Measurements from ENCODE around the gene VSTM4. TPM values are rescaled to one million over a fixed set of nuclear protein-coding genes. Genes with fewer than 3 reads are reported as not detected.

VSTM4 gene
- total and polyA plus RNA-seq, 2 of the 4 experiments (the other 2 are of a cell fraction) = 2.4 to 2.9 TPM

DNA sequence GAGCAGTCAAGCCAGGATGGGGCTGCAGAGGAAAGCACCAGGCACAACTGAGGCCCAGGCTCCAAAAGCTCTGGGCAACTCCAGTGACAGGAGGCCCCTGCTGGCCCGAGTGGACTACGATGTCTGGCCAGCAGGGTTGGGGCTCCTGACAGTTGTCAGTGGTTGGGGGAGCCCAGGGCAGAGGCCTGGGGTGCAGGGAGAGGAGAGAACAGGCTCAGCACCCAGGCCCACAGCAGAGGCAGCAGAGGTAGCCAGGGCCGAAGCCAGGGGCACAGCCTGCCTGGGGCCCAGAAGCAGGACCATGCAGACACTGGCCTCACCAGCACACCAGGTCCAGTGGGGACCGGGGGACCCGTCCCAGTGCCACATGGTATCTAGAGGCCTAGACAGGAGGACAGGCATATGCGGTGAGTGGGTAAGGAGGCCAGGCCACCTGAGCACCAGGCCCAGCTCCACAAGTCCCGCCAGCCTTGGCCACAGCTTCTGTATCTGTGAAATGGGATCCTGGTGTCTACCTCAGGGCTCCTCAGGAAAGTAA, 129.6 kb downstream of the VSTM4 start:
- no peaks in the 10 kb centered on the region for H3K36me3 ChIP-seq (ENCODE audit: control insufficient read depth, insufficient read depth, low read length)
- dilution Hi-C loops (cut with HindIII; ENCODE audit: low sequenced_read_pairs, unreplicated experiment) (no loop called here), intact Hi-C loops (cut with micrococcal nuclease) (no loop called here), in situ Hi-C loops (cut with MboI; ENCODE audit: low sequenced_read_pairs) (no loop called here)
- H3K9me3 ChIP-seq (ENCODE audit: control insufficient read depth, insufficient read depth, low read length) = no peaks in the 10 kb centered on the region
- no peak overlapping the region for H3K14ac ChIP-seq (replicated peaks; ENCODE audit: low read depth, low read length)
- H2AK9ac ChIP-seq (replicated peaks; ENCODE audit: low read depth, low read length, poor library complexity) = no peak overlapping the region
- H2BK120ac ChIP-seq (ENCODE audit: low read depth, low read length) = no peak overlapping the region
- no peaks in the 10 kb centered on the region for H4K20me1 ChIP-seq (ENCODE audit: insufficient read depth, low read length)
- no peak overlapping the region for H3K56ac ChIP-seq (ENCODE audit: extremely low read depth, insufficient read depth, low read length)
- peaks cover 13% of the 10 kb centered on the region for H3K27me3 ChIP-seq (ENCODE audit: control insufficient read depth, insufficient read depth, low read length)
- no peak for TF ChIP-seq SMC3 (IDR thresholded peaks at IDR 0.05; ENCODE audit: low read depth, low read length)
- no peak for TF ChIP-seq MXI1 (IDR thresholded peaks at IDR 0.05; ENCODE audit: borderline replicate concordance, low read depth, low read length)
- no peak for TF ChIP-seq RAD21 (IDR thresholded peaks at IDR 0.05; ENCODE audit: low read length)
- TF ChIP-seq CEBPB (IDR thresholded peaks at IDR 0.05; ENCODE audit: low read depth, low read length) = no peak
- no peak for TF ChIP-seq RCOR1 (IDR thresholded peaks at IDR 0.05; ENCODE audit: insufficient replicate concordance, low read length)
- TF ChIP-seq POLR2A (IDR thresholded peaks at IDR 0.05; ENCODE audit: low read depth, low read length) = no peak
- TF ChIP-seq, protein P1, sequence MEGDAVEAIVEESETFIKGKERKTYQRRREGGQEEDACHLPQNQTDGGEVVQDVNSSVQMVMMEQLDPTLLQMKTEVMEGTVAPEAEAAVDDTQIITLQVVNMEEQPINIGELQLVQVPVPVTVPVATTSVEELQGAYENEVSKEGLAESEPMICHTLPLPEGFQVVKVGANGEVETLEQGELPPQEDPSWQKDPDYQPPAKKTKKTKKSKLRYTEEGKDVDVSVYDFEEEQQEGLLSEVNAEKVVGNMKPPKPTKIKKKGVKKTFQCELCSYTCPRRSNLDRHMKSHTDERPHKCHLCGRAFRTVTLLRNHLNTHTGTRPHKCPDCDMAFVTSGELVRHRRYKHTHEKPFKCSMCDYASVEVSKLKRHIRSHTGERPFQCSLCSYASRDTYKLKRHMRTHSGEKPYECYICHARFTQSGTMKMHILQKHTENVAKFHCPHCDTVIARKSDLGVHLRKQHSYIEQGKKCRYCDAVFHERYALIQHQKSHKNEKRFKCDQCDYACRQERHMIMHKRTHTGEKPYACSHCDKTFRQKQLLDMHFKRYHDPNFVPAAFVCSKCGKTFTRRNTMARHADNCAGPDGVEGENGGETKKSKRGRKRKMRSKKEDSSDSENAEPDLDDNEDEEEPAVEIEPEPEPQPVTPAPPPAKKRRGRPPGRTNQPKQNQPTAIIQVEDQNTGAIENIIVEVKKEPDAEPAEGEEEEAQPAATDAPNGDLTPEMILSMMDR (conservative IDR thresholded peaks at IDR 0.05; ENCODE audit: low read depth, low read length) = no peak
- no peak for TF ChIP-seq RFX5 (IDR thresholded peaks at IDR 0.05; ENCODE audit: low read depth, low read length)
- no peak for TF ChIP-seq NFE2L2 (IDR thresholded peaks at IDR 0.05; ENCODE audit: low read depth, low read length)
- no peak for TF ChIP-seq CHD1 (IDR thresholded peaks at IDR 0.05; ENCODE audit: low read depth, low read length)
- TF ChIP-seq, protein P2, sequence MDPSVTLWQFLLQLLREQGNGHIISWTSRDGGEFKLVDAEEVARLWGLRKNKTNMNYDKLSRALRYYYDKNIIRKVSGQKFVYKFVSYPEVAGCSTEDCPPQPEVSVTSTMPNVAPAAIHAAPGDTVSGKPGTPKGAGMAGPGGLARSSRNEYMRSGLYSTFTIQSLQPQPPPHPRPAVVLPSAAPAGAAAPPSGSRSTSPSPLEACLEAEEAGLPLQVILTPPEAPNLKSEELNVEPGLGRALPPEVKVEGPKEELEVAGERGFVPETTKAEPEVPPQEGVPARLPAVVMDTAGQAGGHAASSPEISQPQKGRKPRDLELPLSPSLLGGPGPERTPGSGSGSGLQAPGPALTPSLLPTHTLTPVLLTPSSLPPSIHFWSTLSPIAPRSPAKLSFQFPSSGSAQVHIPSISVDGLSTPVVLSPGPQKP (IDR thresholded peaks at IDR 0.05; ENCODE audit: borderline replicate concordance, low read depth, low read length) = no peak
- TF ChIP-seq, protein P3, sequence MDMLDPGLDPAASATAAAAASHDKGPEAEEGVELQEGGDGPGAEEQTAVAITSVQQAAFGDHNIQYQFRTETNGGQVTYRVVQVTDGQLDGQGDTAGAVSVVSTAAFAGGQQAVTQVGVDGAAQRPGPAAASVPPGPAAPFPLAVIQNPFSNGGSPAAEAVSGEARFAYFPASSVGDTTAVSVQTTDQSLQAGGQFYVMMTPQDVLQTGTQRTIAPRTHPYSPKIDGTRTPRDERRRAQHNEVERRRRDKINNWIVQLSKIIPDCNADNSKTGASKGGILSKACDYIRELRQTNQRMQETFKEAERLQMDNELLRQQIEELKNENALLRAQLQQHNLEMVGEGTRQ (IDR thresholded peaks at IDR 0.05; ENCODE audit: low read depth, low read length) = no peak
- no peak for TF ChIP-seq MAZ (IDR thresholded peaks at IDR 0.05; ENCODE audit: borderline replicate concordance, low read depth, low read length)
- ATAC-seq (ENCODE audit: low read depth) = no peak
- H3K9ac ChIP-seq (ENCODE audit: low read depth, low read length) = no peak overlapping the region
- ChIA-PET CTCF (no interaction called here), POLR2A (ENCODE audit: unreplicated experiment) (no interaction called here)
- no peak overlapping the region for H2BK5ac ChIP-seq (ENCODE audit: low read depth, low read length, poor library complexity, severe bottlenecking)
- H4K8ac ChIP-seq (ENCODE audit: low read depth in 2 of 2, low read length in 2 of 2) = no peak overlapping the region
- H2BK15ac ChIP-seq (ENCODE audit: low read depth, low read length) = no peak overlapping the region
- no peak for DNase-seq
- H3K79me1 ChIP-seq (ENCODE audit: low read depth in 1 of 2, low read length in 2 of 2) = no peaks in the 10 kb centered on the region
- no peak overlapping the region for H3K18ac ChIP-seq (ENCODE audit: low read depth, low read length)
- H3K27ac ChIP-seq (ENCODE audit: insufficient read depth, low read length) = no peak overlapping the region
- 100% methylated on average over 2 of the region's 7 CpGs; no CpG with 5 or more reads in 1 of the 2 experiments for WGBS, 2 experiments (ENCODE audit: extremely low coverage in 2 of 2, insufficient read length in 1 of 2)
- no peak overlapping the region for H3K23ac ChIP-seq (ENCODE audit: low read depth, low read length)
- no TSS peak for BruUV-seq (replicated peaks)
- no peak overlapping the region for H4K5ac ChIP-seq (ENCODE audit: low read depth, low read length)
- no peaks in the 10 kb centered on the region for H3K4me1 ChIP-seq (ENCODE audit: control insufficient read depth, insufficient read depth, low read length)
- no peak overlapping the region for H3K4me2 ChIP-seq (ENCODE audit: low read depth, low read length)
- no peak overlapping the region for H2AK5ac ChIP-seq (ENCODE audit: low read depth, low read length)
- no peaks in the 10 kb centered on the region for H3K9me1 ChIP-seq (ENCODE audit: insufficient read depth, low read length)
- H2BK20ac ChIP-seq (ENCODE audit: low read depth, low read length) = no peak overlapping the region
- no peak overlapping the region for H3K4ac ChIP-seq (ENCODE audit: low read depth, low read length)
- H2AFZ ChIP-seq (replicated peaks; ENCODE audit: low read length, poor library complexity) = no peak overlapping the region
- H3K4me3 ChIP-seq (ENCODE audit: insufficient read depth, low read depth, low read length) = no peak overlapping the region
- H4K91ac ChIP-seq (ENCODE audit: insufficient read depth, low read depth, low read length) = no peak overlapping the region
